K562 (cell line): ENCODE results near the gene CREG2. TPM values are rescaled to one million over a fixed set of nuclear protein-coding genes. Genes with fewer than 3 reads are reported as not detected.

ENCODE experiments used
- ATAC-seq: fragments of 200-7000 bp; cut with Tn5 transposase; 3 replicates; pipeline ENCODE4 v1.9.1; 2020; ENCODE audit warnings: moderate library complexity
- BruUV-seq: library from RNA; stranded (reverse); fragments of 400-500 nt; replicated peaks from 2 replicates; lab custom pipeline; 2021; lab: Mats Ljungman, UMichigan
- CTCF ChIA-PET: fragments of 300-600 bp; formaldehyde crosslinking; extraction: SDS; loops from one replicate; lab custom pipeline; 2021; ENCODE audit warnings: low intra/inter-chr PET ratio; lab: Yijun Ruan, JAX
- POLR2A ChIA-PET: fragments of 300-600, 350-650 bp; sonication (Branson Sonifier 250); formaldehyde crosslinking; extraction: SDS; loops from one replicate; lab custom pipeline; 2021; ENCODE audit warnings: antibody characterized with exemption, inconsistent platforms; lab: Yijun Ruan, JAX
- DNase-seq, 4 experiments: peaks; one replicate each; pipeline versions ENCODE4 v3.0.0 to v3.0.0-alpha.2; 2011 to 2018; ENCODE audit warnings: low spot score in 3 of 4, mixed read lengths in 3 of 4; ENCODE audit errors: extremely low read depth in 1 of 4
- FAIRE-seq: peaks from 2 replicates; lab custom pipeline; 2011; peaks lifted over from hg19 to GRCh38; lab: Jason Lieb, UNC
- H2AFZ ChIP-seq: 2 replicates; pipeline ENCODE4 v1.6.0; 2011; ENCODE audit warnings: low read depth, low read length, control low read depth, inconsistent platforms
- H3K27ac ChIP-seq: fragments of 200-600 bp; 3 replicates; pipeline ENCODE4 v1.8.0; 2011; ENCODE audit warnings: low read depth, mild to moderate bottlenecking, control low read depth, inconsistent platforms, low read length, moderate library complexity, mixed read lengths; ENCODE audit errors: extremely low read depth
- H3K27me3 ChIP-seq, 2 experiments: fragments of 300-600 bp in 1 of 2; 2 replicates in 1 of 2; 3 replicates in 1 of 2; pipeline versions ENCODE4 v1.6.0 to v1.8.0; 2011; ENCODE audit warnings: inconsistent platforms in 2 of 2, low read length in 2 of 2, mild to moderate bottlenecking in 1 of 2, mixed read lengths in 1 of 2, moderate library complexity in 1 of 2; ENCODE audit not compliant: control insufficient read depth in 2 of 2, insufficient read depth in 2 of 2
- H3K36me3 ChIP-seq: fragments of 300-600 bp; 3 replicates; pipeline ENCODE4 v1.8.0; 2011; ENCODE audit warnings: mild to moderate bottlenecking, low read length, inconsistent platforms; ENCODE audit not compliant: control insufficient read depth, insufficient read depth
- H3K4me1 ChIP-seq, 2 experiments: fragments of 200-600 bp in 1 of 2; replicated peaks in 1 of 2; 2 replicates in 1 of 2; 3 replicates in 1 of 2; pipeline versions ENCODE4 v1.5.1 to v1.8.0; 2011; ENCODE audit warnings: inconsistent platforms in 2 of 2, low read length in 2 of 2, mild to moderate bottlenecking in 1 of 2, mixed read lengths in 1 of 2, moderate library complexity in 1 of 2; ENCODE audit not compliant: control insufficient read depth in 2 of 2, insufficient read depth in 2 of 2
- H3K4me2 ChIP-seq: 2 replicates; pipeline ENCODE4 v1.6.1; 2011; ENCODE audit warnings: low read length, control low read depth, inconsistent platforms, mixed read lengths; ENCODE audit not compliant: insufficient read depth
- H3K4me3 ChIP-seq: fragments of 200-600 bp; sonication (generic), shearing (Covaris generic); 2 replicates; pipeline ENCODE4 v1.5.1; 2016; ENCODE audit warnings: control low read depth, inconsistent platforms
- H3K79me2 ChIP-seq: fragments of 200-600 bp; 3 replicates; pipeline ENCODE4 v1.8.0; 2011; ENCODE audit warnings: low read length, inconsistent platforms; ENCODE audit not compliant: control insufficient read depth, insufficient read depth
- H3K9ac ChIP-seq, 2 experiments: 2 replicates each; pipeline versions ENCODE4 v1.6.0 to v1.6.1; 2011; ENCODE audit warnings: low read depth in 2 of 2, low read length in 2 of 2, control low read depth in 1 of 2, inconsistent platforms in 1 of 2, mild to moderate bottlenecking in 1 of 2, mixed read lengths in 1 of 2; ENCODE audit not compliant: insufficient read depth in 1 of 2
- H3K9me1 ChIP-seq: one replicate; pipeline ENCODE4 v1.6.0; 2011; ENCODE audit warnings: inconsistent platforms, mild to moderate bottlenecking, low read length, moderate library complexity; ENCODE audit not compliant: control insufficient read depth, insufficient read depth
- H3K9me3 ChIP-seq: replicated peaks from 2 replicates; pipeline ENCODE4 v1.5.1; 2011; ENCODE audit warnings: low read depth, low read length, inconsistent platforms; ENCODE audit not compliant: control insufficient read depth, insufficient read depth
- H4K20me1 ChIP-seq: replicated peaks from 2 replicates; pipeline ENCODE4 v1.6.1; 2011; ENCODE audit warnings: low read length, inconsistent platforms, mixed read lengths; ENCODE audit not compliant: control insufficient read depth, insufficient read depth
- MYC ChIP-seq, 2 experiments: fragments of 250-450 bp in 1 of 2; sonication (Bioruptor Pico) in 1 of 2; IDR thresholded peaks; 2 replicates each; pipeline versions ENCODE4 v1.5.1 to v1.6.1; 2012 to 2021; ENCODE audit warnings: low read depth in 2 of 2, borderline replicate concordance in 1 of 2, improper control_type of control experiment in 1 of 2, low read length in 1 of 2, mild to moderate bottlenecking in 1 of 2, moderate library complexity in 1 of 2
- NCOR1 ChIP-seq: fragments of 450-650 bp; IDR thresholded peaks from 2 replicates; pipeline ENCODE4 v1.6.1; 2016; ENCODE audit warnings: mild to moderate bottlenecking, moderate library complexity
- REST ChIP-seq, 2 experiments: fragments of 450-650 bp; formaldehyde crosslinking in 1 of 2; IDR thresholded peaks; 2 replicates each; pipeline versions ENCODE4 v1.4.0 to v1.6.1; 2014 to 2020; ENCODE audit warnings: mild to moderate bottlenecking in 2 of 2, borderline replicate concordance in 1 of 2, low read depth in 1 of 2
- ZBTB43 ChIP-seq: sonication (generic); formaldehyde crosslinking; IDR thresholded peaks from 2 replicates; pipeline ENCODE4 v1.8.0; 2023; ENCODE audit warnings: mild to moderate bottlenecking, missing genetic modification reagents
- ZHX1 ChIP-seq: fragments of 150-350 bp; conservative IDR thresholded peaks from 2 replicates; pipeline ENCODE4 v1.6.1; 2014; ENCODE audit warnings: low read length
- ZNF311 ChIP-seq: fragments of 250-450 bp; sonication (Bioruptor Pico); IDR thresholded peaks from 2 replicates; pipeline ENCODE4 v1.4.0; 2020; ENCODE audit warnings: mild to moderate bottlenecking, moderate library complexity
- WGBS: fragments of 100-300 bp; shearing (Covaris generic); methylation state at CpG from one replicate; pipeline ENCODE4 v1.1.6; 2016; ENCODE audit warnings: low coverage, mixed read lengths; ENCODE audit not compliant: insufficient coverage; ENCODE audit errors: missing lambda C conversion rate; 5-methylcytosine and 5-hydroxymethylcytosine counted together
- in situ Hi-C: fragments of 300-500 bp; cut with MboI; formaldehyde crosslinking; loops from 4 replicates; pipeline ENCODE4 v1.15.0; 2018; ENCODE audit warnings: inconsistent platforms, mixed read lengths
- intact Hi-C: fragments of 100-400 bp; cut with micrococcal nuclease; formaldehyde crosslinking; loops from 2 replicates; pipeline ENCODE4 v1.14.2; 2022
- polyA plus RNA-seq, 8 experiments: library from polyadenylated mRNA; depleted of rRNA in 4 of 8; stranded (reverse) in 5 of 8; unstranded in 3 of 8; fragments of >200 nt; fragmentation: Nextera tagmentation in 2 of 8; fragmentation: Illumina TruSeq in 1 of 8; extraction: Ambion mirVana in 2 of 8; extraction: Trizol in 1 of 8; gene quantifications; 2 replicates each; pipeline versions ENCODE4 v1.2.1 to v1.2.3, GENCODE V29; 2011 to 2014; ENCODE audit warnings: inconsistent platforms in 1 of 8, missing spikeins in 1 of 8
- total RNA-seq, 7 experiments: library from RNA; depleted of rRNA in 6 of 7; stranded (reverse); fragments of >200 nt in 6 of 7; fragmentation: Illumina TruSeq in 2 of 7; extraction: Trizol in 2 of 7; gene quantifications; 2 replicates each; pipeline versions ENCODE4 v1.2.1 to v1.2.3, GENCODE V29; 2011 to 2021; ENCODE audit warnings: low replicate concordance in 1 of 7

Gene CREG2
- total and polyA plus RNA-seq, 9 of the 15 experiments (the other 6 are each of a cell fraction or from before 2014, with no cell fraction given) = not detected

- TF ChIP-seq MYC (IDR thresholded peaks at IDR 0.05; ENCODE audit: low read depth, low read length) (no peak), MYC (CRISPR knock-in tag; IDR thresholded peaks at IDR 0.05; ENCODE audit: borderline replicate concordance, low read depth) (no peak), ZBTB43 (CRISPR knock-in tag) (no peak), NCOR1 (no peak), ZHX1 (no peak)
These were observed 33.3 kb upstream of the CREG2 start (continued) for GRCh38 chr2:101420623-101421022.

- FAIRE-seq = peak; percentile 77
- Histone ChIP-seq H3K36me3 (no peaks in the 10 kb centered on the region), H3K79me2 (no peaks in the 10 kb centered on the region), H3K27me3 (peaks cover 4 to 41% of the 10 kb centered on the region in 2 experiments; a peak in 3 of 5 replicates), H3K4me1 (no peaks in the 10 kb centered on the region), H3K9me1 (no peaks in the 10 kb centered on the region), H2AFZ (peak overlapping the region; percentile 72), H3K4me2 (peak overlapping the region; percentile 29; the same call in 1 of the 2 replicates), H3K9me3 (0 out of 2 replicates have a peak, but pooled peaks cover 2% of the 10 kb centered on the region), H4K20me1 (no peaks in the 10 kb centered on the region), H3K9ac (no peak overlapping the region), H3K4me3 (no peak overlapping the region), H3K27ac (no peak overlapping the region)
- intact Hi-C loops (loop anchor here (1.0 to 10.0 kb wide), 4 partner anchors 77 to 566 kb away; no protein-coding TSS in a partner anchor), in situ Hi-C loops (loop anchor here (10.0 kb wide), 1 partner anchor 406 kb away; no protein-coding TSS in a partner anchor)
- BruUV-seq = no TSS peak
- 17% methylated on average over 10 of the region's 10 CpGs for WGBS
- ATAC-seq = peak; percentile 98
- ChIA-PET CTCF (interaction anchor here (0.6 to 2.1 kb wide), 3 partner anchors 235 to 455 kb away, joined by 3 to 9 read pairs (median 4); no protein-coding TSS in a partner anchor), POLR2A (no interaction called here)
- peak; percentile 55 to 75 (median 62) for DNase-seq
- TF ChIP-seq ZNF311 (CRISPR knock-in tag) (no peak), REST (IDR thresholded peaks at IDR 0.05; ENCODE audit: borderline replicate concordance) (peak; percentile 72), REST (CRISPR knock-in tag; IDR thresholded peaks at IDR 0.05; ENCODE audit: low read depth) (no peak)
These were observed 31.9 kb upstream of the CREG2 start for GRCh38 chr2:101419096-101419663.
